ENCODE data around the gene EDRF1. TPM values are rescaled to one million over a fixed set of nuclear protein-coding genes. Genes with fewer than 3 reads are reported as not detected.

The EDRF1 gene
- total RNA-seq, 1 donor from 2014 or later: 23.2 TPM

- Mint-ChIP-seq H3K27ac (ENCODE audit: unreplicated experiment) (no peak overlapping the region), H3K9me3 (ENCODE audit: unreplicated experiment) (no peaks in the 10 kb centered on the region), H3K27me3 (ENCODE audit: unreplicated experiment) (peaks cover 17% of the 10 kb centered on the region), H3K4me1 (ENCODE audit: unreplicated experiment) (peaks cover 3% of the 10 kb centered on the region), H3K4me3 (ENCODE audit: unreplicated experiment) (no peak overlapping the region), H3K36me3 (ENCODE audit: unreplicated experiment) (no peaks in the 10 kb centered on the region)
- TF ChIP-seq CTCF (IDR thresholded peaks at IDR 0.05): no peak
- DNase-seq (ENCODE audit: extremely low spot score, unreplicated experiment): no peak
Observed at GRCh38 chr10:125698481-125698998, 21.0 kb upstream of the EDRF1 start.

GRCh38 chr10:125699562-125700143, 19.9 kb upstream of the EDRF1 start:
- peaks cover 17% of the 10 kb centered on the region for H3K27me3 Mint-ChIP-seq (ENCODE audit: unreplicated experiment)
- no peak for DNase-seq (ENCODE audit: extremely low spot score, unreplicated experiment)
- no peak for TF ChIP-seq CTCF (IDR thresholded peaks at IDR 0.05)
- H3K9me3 Mint-ChIP-seq (ENCODE audit: unreplicated experiment): no peaks in the 10 kb centered on the region
- no peaks in the 10 kb centered on the region for H3K36me3 Mint-ChIP-seq (ENCODE audit: unreplicated experiment)
- H3K27ac Mint-ChIP-seq (ENCODE audit: unreplicated experiment): no peak overlapping the region
- no peak overlapping the region for H3K4me3 Mint-ChIP-seq (ENCODE audit: unreplicated experiment)
- H3K4me1 Mint-ChIP-seq (ENCODE audit: unreplicated experiment): peaks cover 3% of the 10 kb centered on the region

DNA sequence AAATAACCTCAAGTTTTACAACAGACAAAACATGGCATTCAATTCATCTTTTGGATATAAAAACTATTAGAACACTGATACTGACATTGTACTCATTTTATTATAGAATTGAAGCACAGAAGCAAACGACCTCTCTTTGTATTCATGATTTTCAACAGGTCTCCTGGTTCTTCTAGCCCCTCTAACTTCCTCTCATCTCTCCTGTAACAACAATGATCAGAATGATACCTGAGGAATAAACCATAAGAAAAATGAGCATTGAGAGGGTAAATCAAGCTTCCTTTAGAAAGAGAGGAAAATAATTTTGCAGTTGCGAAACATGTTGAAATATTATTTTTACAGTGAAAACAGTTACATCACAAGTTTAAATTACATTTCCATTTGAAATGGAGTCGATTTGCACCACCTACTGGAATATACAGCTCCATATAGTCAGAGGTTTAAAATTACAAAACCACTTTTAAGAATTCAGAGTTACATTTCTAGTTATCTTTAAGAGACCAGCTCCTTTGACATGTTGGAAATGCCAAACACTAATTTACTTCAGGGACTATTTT, 19.1 kb upstream of the EDRF1 start:
- TF ChIP-seq CTCF (IDR thresholded peaks at IDR 0.05): peak; percentile 60
- Mint-ChIP-seq H3K36me3 (ENCODE audit: unreplicated experiment) (no peaks in the 10 kb centered on the region), H3K4me3 (ENCODE audit: unreplicated experiment) (no peak overlapping the region), H3K27me3 (ENCODE audit: unreplicated experiment) (peaks cover 14% of the 10 kb centered on the region), H3K9me3 (ENCODE audit: unreplicated experiment) (no peaks in the 10 kb centered on the region), H3K27ac (ENCODE audit: unreplicated experiment) (no peak overlapping the region), H3K4me1 (ENCODE audit: unreplicated experiment) (peaks cover 3% of the 10 kb centered on the region)
- no peak for DNase-seq (ENCODE audit: extremely low spot score, unreplicated experiment)

DNA sequence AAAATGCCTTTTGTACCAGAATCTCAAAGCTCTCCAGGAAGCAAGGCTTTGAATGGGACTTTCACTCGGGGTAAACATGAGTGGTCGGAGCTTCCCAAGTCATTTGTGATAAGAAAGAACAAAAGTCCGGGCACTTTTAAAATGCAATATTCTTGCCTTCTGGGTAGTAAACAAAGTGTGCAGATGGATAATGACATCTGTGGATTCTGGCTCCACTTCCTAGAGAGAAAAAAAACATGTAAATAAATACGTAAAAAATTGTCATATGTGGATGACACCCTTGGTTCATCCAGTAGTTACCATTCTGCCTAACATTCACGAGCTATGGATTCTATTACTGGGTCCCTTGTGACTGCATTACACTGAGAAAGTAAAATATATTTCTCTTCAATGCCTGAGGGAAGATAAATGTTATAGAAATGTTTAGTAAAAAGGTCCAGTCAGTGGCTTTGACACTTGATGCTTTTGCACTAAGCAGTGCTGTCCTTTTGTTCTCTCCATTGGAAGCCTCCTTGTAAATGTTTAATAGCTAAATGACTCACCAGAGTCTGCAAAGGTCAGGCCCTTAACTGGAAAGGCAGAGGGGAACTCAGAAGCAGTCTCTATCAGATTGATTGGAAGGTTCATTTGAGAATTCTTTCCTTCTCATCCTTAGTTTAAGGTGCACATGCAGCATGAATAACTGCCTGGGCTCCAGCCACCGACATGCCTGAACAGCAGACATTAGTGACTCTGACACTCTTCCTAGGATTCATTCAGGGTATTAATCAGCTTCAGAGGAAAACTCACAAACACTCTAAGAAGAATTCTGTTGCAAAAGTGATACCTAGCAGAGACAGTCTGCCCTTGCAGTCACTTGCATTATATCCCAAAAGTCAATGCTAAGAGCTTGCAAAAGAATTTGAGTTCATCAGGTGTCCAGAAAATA, 11.7 kb upstream of the EDRF1 start:
- H3K27ac Mint-ChIP-seq (ENCODE audit: unreplicated experiment): no peak overlapping the region
- H3K9me3 Mint-ChIP-seq (ENCODE audit: unreplicated experiment): peaks cover 8% of the 10 kb centered on the region
- TF ChIP-seq CTCF (IDR thresholded peaks at IDR 0.05): no peak
- peaks cover 12% of the 10 kb centered on the region for H3K4me1 Mint-ChIP-seq (ENCODE audit: unreplicated experiment)
- no peaks in the 10 kb centered on the region for H3K36me3 Mint-ChIP-seq (ENCODE audit: unreplicated experiment)
- H3K4me3 Mint-ChIP-seq (ENCODE audit: unreplicated experiment): no peak overlapping the region
- no peak for DNase-seq (ENCODE audit: extremely low spot score, unreplicated experiment)
- peaks cover 7% of the 10 kb centered on the region for H3K27me3 Mint-ChIP-seq (ENCODE audit: unreplicated experiment)
